Neutrophil (primary cell): ENCODE data around the gene ZBTB21.

Experiments used
- H3K27ac ChIP-seq: fragments of 200-600 bp; sonication (generic); 2 replicates; pipeline ENCODE4 v1.5.1; 2016; ENCODE audit warnings: mild to moderate bottlenecking, moderate library complexity
- H3K27me3 ChIP-seq: fragments of 200-600 bp; sonication (generic); 2 replicates; pipeline ENCODE4 v1.6.0; 2016; ENCODE audit warnings: mild to moderate bottlenecking
- H3K36me3 ChIP-seq: fragments of 200-600 bp; sonication (generic); 2 replicates; pipeline ENCODE4 v1.5.1; 2017
- H3K4me1 ChIP-seq, 2 experiments: fragments of 200-600 bp in 1 of 2; sonication (generic) in 1 of 2; 1 replicate in 1 of 2; 2 replicates in 1 of 2; pipeline versions ENCODE4 v1.5.1 to v1.6.1; 2013 to 2016; ENCODE audit warnings: low read depth in 1 of 2, low read length in 1 of 2, mild to moderate bottlenecking in 1 of 2, moderate library complexity in 1 of 2; ENCODE audit not compliant: control insufficient read depth in 1 of 2, insufficient read depth in 1 of 2
- H3K4me3 ChIP-seq, 2 experiments: fragments of 200-600 bp in 1 of 2; sonication (generic) in 1 of 2; 1 replicate in 1 of 2; 2 replicates in 1 of 2; pipeline ENCODE4 v1.5.1; 2013 to 2016; ENCODE audit warnings: low read depth in 1 of 2, low read length in 1 of 2, mild to moderate bottlenecking in 1 of 2, moderate library complexity in 1 of 2
- H3K9me3 ChIP-seq: fragments of 200-600 bp; sonication (generic); 2 replicates; pipeline ENCODE4 v1.5.1; 2016
- TF ChIP-seq, protein P1 (sequence below): fragments of 200-600 bp; sonication (generic); IDR thresholded peaks from 2 replicates; pipeline ENCODE4 v1.5.1; 2016; ENCODE audit warnings: antibody characterized with exemption

Gene ZBTB21

GRCh38 chr21:41956926-41957729 is 53.0 kb downstream of the ZBTB21 start:
- Histone ChIP-seq H3K4me1 (peaks cover 9 to 11% of the 10 kb centered on the region in 2 experiments), H3K4me3 (no peak overlapping the region), H3K9me3 (no peaks in the 10 kb centered on the region), H3K27me3 (peaks cover 59% of the 10 kb centered on the region), H3K27ac (no peak overlapping the region), H3K36me3 (no peaks in the 10 kb centered on the region)
- TF ChIP-seq, protein P1, sequence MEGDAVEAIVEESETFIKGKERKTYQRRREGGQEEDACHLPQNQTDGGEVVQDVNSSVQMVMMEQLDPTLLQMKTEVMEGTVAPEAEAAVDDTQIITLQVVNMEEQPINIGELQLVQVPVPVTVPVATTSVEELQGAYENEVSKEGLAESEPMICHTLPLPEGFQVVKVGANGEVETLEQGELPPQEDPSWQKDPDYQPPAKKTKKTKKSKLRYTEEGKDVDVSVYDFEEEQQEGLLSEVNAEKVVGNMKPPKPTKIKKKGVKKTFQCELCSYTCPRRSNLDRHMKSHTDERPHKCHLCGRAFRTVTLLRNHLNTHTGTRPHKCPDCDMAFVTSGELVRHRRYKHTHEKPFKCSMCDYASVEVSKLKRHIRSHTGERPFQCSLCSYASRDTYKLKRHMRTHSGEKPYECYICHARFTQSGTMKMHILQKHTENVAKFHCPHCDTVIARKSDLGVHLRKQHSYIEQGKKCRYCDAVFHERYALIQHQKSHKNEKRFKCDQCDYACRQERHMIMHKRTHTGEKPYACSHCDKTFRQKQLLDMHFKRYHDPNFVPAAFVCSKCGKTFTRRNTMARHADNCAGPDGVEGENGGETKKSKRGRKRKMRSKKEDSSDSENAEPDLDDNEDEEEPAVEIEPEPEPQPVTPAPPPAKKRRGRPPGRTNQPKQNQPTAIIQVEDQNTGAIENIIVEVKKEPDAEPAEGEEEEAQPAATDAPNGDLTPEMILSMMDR, result no peak

DNA sequence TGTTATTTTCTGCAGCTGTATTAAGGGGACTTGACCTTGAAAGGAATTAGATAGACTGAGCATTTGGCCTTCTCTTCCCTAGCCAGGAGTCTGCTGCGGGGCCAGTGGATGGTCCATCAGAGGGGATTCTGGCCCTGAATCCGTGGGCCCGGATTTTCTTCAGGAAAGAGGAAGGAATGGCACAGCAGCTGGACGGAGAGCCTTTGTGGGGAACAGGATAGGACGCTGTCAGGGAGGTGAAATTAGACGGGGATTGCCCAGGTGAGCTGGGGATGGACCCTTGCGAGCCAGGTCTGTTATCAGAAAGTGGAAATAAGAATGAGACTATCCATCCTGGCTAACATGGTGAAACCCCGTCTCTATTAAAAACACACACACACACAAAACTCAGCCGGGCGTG is 54.6 kb downstream of the ZBTB21 start:
- Histone ChIP-seq H3K27ac (no peak overlapping the region), H3K4me1 (peaks cover 9 to 11% of the 10 kb centered on the region in 2 experiments), H3K27me3 (peaks cover 68% of the 10 kb centered on the region), H3K4me3 (no peak overlapping the region), H3K9me3 (no peaks in the 10 kb centered on the region), H3K36me3 (no peaks in the 10 kb centered on the region)
- TF ChIP-seq, protein P1, result no peak

- Histone ChIP-seq H3K27ac (no peak overlapping the region), H3K36me3 (no peaks in the 10 kb centered on the region), H3K4me1 (peaks cover 9 to 11% of the 10 kb centered on the region in 2 experiments), H3K4me3 (no peak overlapping the region), H3K27me3 (peaks cover 68% of the 10 kb centered on the region), H3K9me3 (no peaks in the 10 kb centered on the region)
- TF ChIP-seq, protein P1, result no peak
Observed at GRCh38 chr21:41954654-41955499, 55.3 kb downstream of the ZBTB21 start.

GRCh38 chr21:41953831-41954653 is 56.1 kb downstream of the ZBTB21 start, which contains the start of gene C2CD2:
Gene C2CD2 (minus strand): TSS chr21:41954018. CDS start chr21:41953648, 370 bp downstream.
- peaks cover 68% of the 10 kb centered on the region for H3K27me3 ChIP-seq
- H3K9me3 ChIP-seq, result no peaks in the 10 kb centered on the region
- no peaks in the 10 kb centered on the region for H3K36me3 ChIP-seq
- H3K4me3 ChIP-seq, result peak within 1 kb of the TSS; percentile 15 to 32
- TF ChIP-seq, protein P1, result no peak
- H3K27ac ChIP-seq, result no peak within 1 kb of the TSS
- H3K4me1 ChIP-seq, result peaks cover 9 to 11% of the 10 kb centered on the region in 2 experiments

DNA sequence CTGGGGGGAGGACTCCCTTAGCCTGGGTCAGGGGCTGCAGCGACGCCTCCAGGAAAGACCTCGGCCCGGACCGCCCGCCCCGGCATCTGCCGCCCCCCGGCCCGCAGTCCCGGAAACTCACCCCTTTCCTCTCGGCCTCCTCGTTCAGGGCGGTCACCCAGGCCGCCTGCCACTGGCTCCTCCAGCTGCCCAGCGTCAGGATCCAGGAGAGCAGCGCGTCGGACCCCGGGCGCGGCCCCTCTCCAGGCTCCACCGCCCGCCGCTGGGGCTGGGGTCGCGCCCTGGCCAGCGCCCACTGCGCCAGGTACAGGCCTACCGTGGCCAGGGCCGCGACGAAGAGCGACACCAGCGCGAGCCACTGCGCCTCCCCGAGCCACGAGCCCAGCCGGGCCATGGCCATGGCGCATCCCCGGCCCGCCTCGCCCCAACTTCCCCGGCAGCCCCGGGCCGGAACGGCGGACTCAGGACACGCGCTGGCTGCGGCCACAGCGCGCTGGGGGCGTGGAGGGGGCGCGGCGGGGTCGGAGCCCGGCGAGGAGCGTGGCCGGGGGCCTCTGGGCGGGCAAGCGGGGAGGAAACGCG is 56.8 kb downstream of the ZBTB21 start:
- H3K27ac ChIP-seq, result no peak overlapping the region
- peak overlapping the region; percentile 15 to 32 for H3K4me3 ChIP-seq
- peaks cover 9 to 11% of the 10 kb centered on the region in 2 experiments for H3K4me1 ChIP-seq
- H3K36me3 ChIP-seq, result no peaks in the 10 kb centered on the region
- no peaks in the 10 kb centered on the region for H3K9me3 ChIP-seq
- peaks cover 67% of the 10 kb centered on the region for H3K27me3 ChIP-seq
- TF ChIP-seq, protein P1, result no peak
